HEK293T (cell line): Measurements from ENCODE around the gene CASQ2.

Experiments used
- CTCF ChIA-PET: fragments of 350-600 bp; formaldehyde crosslinking; extraction: SDS; loops from one replicate; lab custom pipeline; 2021; ENCODE audit warnings: antibody characterized with exemption, inconsistent platforms; lab: Yijun Ruan, JAX
- POLR2A ChIA-PET: fragments of 350-600 bp; formaldehyde crosslinking; extraction: SDS; loops from one replicate; lab custom pipeline; 2020; ENCODE audit warnings: antibody characterized with exemption, inconsistent platforms; lab: Yijun Ruan, JAX
- DNase-seq: peaks from one replicate; pipeline ENCODE4 v3.0.0; 2012; ENCODE audit warnings: mixed read lengths; ENCODE audit errors: extremely low spot score
- ARNT ChIP-seq: fragments of 450-650 bp; IDR thresholded peaks from 2 replicates; pipeline ENCODE4 v1.6.1; 2017; ENCODE audit warnings: mild to moderate bottlenecking
- BHLHE40 ChIP-seq: fragments of 450-650 bp; IDR thresholded peaks from 2 replicates; pipeline ENCODE4 v1.6.1; 2016; ENCODE audit warnings: mild to moderate bottlenecking, moderate library complexity, borderline replicate concordance
- CTBP1 ChIP-seq: fragments of 450-650 bp; IDR thresholded peaks from 2 replicates; pipeline ENCODE4 v1.6.1; 2016; ENCODE audit warnings: borderline replicate concordance
- ELF4 ChIP-seq: fragments of 450-650 bp; IDR thresholded peaks from 2 replicates; pipeline ENCODE4 v1.6.1; 2017; ENCODE audit warnings: antibody characterized with exemption
- FOXA1 ChIP-seq: fragments of 450-650 bp; IDR thresholded peaks from 2 replicates; pipeline ENCODE4 v1.6.1; 2016; ENCODE audit warnings: mild to moderate bottlenecking
- FOXK2 ChIP-seq: fragments of 450-650 bp; IDR thresholded peaks from 2 replicates; pipeline ENCODE4 v1.6.1; 2016; ENCODE audit warnings: mild to moderate bottlenecking
- FOXM1 ChIP-seq: fragments of 450-650 bp; IDR thresholded peaks from 2 replicates; pipeline ENCODE4 v1.6.1; 2017; ENCODE audit warnings: mild to moderate bottlenecking, borderline replicate concordance
- HDGF ChIP-seq: fragments of 450-650 bp; IDR thresholded peaks from 2 replicates; pipeline ENCODE4 v1.6.1; 2017; ENCODE audit warnings: antibody characterized with exemption, borderline replicate concordance
- L3MBTL2 ChIP-seq: fragments of 450-650 bp; conservative IDR thresholded peaks from 2 replicates; pipeline ENCODE4 v1.6.1; 2016; ENCODE audit warnings: mild to moderate bottlenecking
- LEF1 ChIP-seq: fragments of 450-650 bp; IDR thresholded peaks from 2 replicates; pipeline ENCODE4 v1.6.1; 2017; ENCODE audit warnings: mild to moderate bottlenecking, borderline replicate concordance
- NFRKB ChIP-seq: fragments of 450-650 bp; IDR thresholded peaks from 2 replicates; pipeline ENCODE4 v1.6.1; 2016; ENCODE audit warnings: mild to moderate bottlenecking, moderate library complexity
- PKNOX1 ChIP-seq: fragments of 450-650 bp; IDR thresholded peaks from 2 replicates; pipeline ENCODE4 v1.6.1; 2016
- SP1 ChIP-seq: fragments of 450-650 bp; IDR thresholded peaks from 2 replicates; pipeline ENCODE4 v1.6.1; 2017
- SUZ12 ChIP-seq: fragments of 450-650 bp; IDR thresholded peaks from 2 replicates; pipeline ENCODE4 v1.6.1; 2016; ENCODE audit warnings: mild to moderate bottlenecking
- TARDBP ChIP-seq: fragments of 450-650 bp; IDR thresholded peaks from 2 replicates; pipeline ENCODE4 v1.6.1; 2016
- ZNF384 ChIP-seq: fragments of 450-650 bp; IDR thresholded peaks from 2 replicates; pipeline ENCODE4 v1.6.1; 2016

The CASQ2 gene

GRCh38 chr1:115771847-115772457, 3.4 kb upstream of the CASQ2 start:
- CTCF ChIA-PET, result interaction anchor here (0.6 to 3.0 kb wide), 8 partner anchors 10 to 249 kb away, joined by 3 to 18 read pairs (median 6); no protein-coding TSS in a partner anchor
- DNase-seq, result peak; percentile 85
- POLR2A ChIA-PET, result interaction anchor here (0.7 to 1.4 kb wide), 3 partner anchors 32 to 204 kb away, joined by 3 read pairs; no protein-coding TSS in a partner anchor
- TF ChIP-seq HDGF, result no peak
- TF ChIP-seq ELF4, result no peak
- TF ChIP-seq PKNOX1, result peak; percentile 90

- TF ChIP-seq HDGF (no peak), SUZ12 (no peak), ELF4 (no peak), FOXM1 (no peak), FOXK2 (no peak), LEF1 (no peak), ZNF384 (no peak), CTBP1 (no peak), ARNT (no peak), FOXA1 (no peak), SP1 (no peak), PKNOX1 (no peak), NFRKB (no peak)
- ChIA-PET POLR2A (interaction anchor here (0.7 to 1.4 kb wide), 3 partner anchors 32 to 204 kb away, joined by 3 read pairs; no protein-coding TSS in a partner anchor), CTCF (interaction anchor here (0.6 to 3.0 kb wide), 9 partner anchors 9 to 303 kb away, joined by 3 to 18 read pairs (median 6); no protein-coding TSS in a partner anchor)
- no peak for DNase-seq
Observed at GRCh38 chr1:115771094-115771846, 2.8 kb upstream of the CASQ2 start.

GRCh38 chr1:115767403-115767802, 1.1 kb downstream of the CASQ2 start:
- ChIA-PET POLR2A (no interaction called here), CTCF (interaction anchor here (0.6 kb wide), 1 partner anchor 66 kb away, joined by 3 read pairs; no protein-coding TSS in a partner anchor)
- DNase-seq, result no peak
- no peak for TF ChIP-seq PKNOX1
- TF ChIP-seq NFRKB, result no peak
- no peak for TF ChIP-seq BHLHE40
- TF ChIP-seq L3MBTL2, result no peak
- no peak for TF ChIP-seq FOXM1
- no peak for TF ChIP-seq CTBP1
- no peak for TF ChIP-seq SP1
- no peak for TF ChIP-seq FOXA1
- TF ChIP-seq FOXK2, result no peak
- TF ChIP-seq ELF4, result no peak
- no peak for TF ChIP-seq ARNT
- TF ChIP-seq ZNF384, result no peak
- TF ChIP-seq HDGF, result no peak
- no peak for TF ChIP-seq LEF1
- TF ChIP-seq SUZ12, result no peak
- TF ChIP-seq TARDBP, result no peak

- ChIA-PET POLR2A (no interaction called here), CTCF (interaction anchor here (0.7 to 3.2 kb wide), 13 partner anchors 9 to 667 kb away, joined by 3 to 25 read pairs (median 4); no protein-coding TSS in a partner anchor)
- no peak for TF ChIP-seq HDGF
- TF ChIP-seq TARDBP, result no peak
- TF ChIP-seq ZNF384, result no peak
- no peak for TF ChIP-seq PKNOX1
- no peak for TF ChIP-seq BHLHE40
- no peak for TF ChIP-seq FOXM1
- no peak for TF ChIP-seq CTBP1
- no peak for TF ChIP-seq SUZ12
- TF ChIP-seq SP1, result no peak
- no peak for TF ChIP-seq FOXK2
- TF ChIP-seq FOXA1, result no peak
- TF ChIP-seq ELF4, result no peak
- TF ChIP-seq NFRKB, result no peak
- no peak for DNase-seq
Observed at GRCh38 chr1:115765091-115765490, 3.4 kb downstream of the CASQ2 start.

- CTCF ChIA-PET, result interaction anchor here (0.7 to 3.2 kb wide), 11 partner anchors 9 to 220 kb away, joined by 3 to 25 read pairs (median 4); no protein-coding TSS in a partner anchor
- DNase-seq, result peak; percentile 40
- POLR2A ChIA-PET, result no interaction called here
- TF ChIP-seq FOXM1, result no peak
- TF ChIP-seq L3MBTL2, result no peak
- no peak for TF ChIP-seq NFRKB
- TF ChIP-seq FOXK2, result no peak
- no peak for TF ChIP-seq HDGF
- no peak for TF ChIP-seq ZNF384
- no peak for TF ChIP-seq TARDBP
- TF ChIP-seq BHLHE40, result no peak
Observed at GRCh38 chr1:115764541-115764940, 4.0 kb downstream of the CASQ2 start.
